Neural cell (in vitro differentiated cells): ENCODE data around the gene MYCN. TPM values are rescaled to one million over a fixed set of nuclear protein-coding genes. Genes with fewer than 3 reads are reported as not detected.

ENCODE experiments used
- H2AFZ ChIP-seq: fragments of 200-600, 300-800 bp; sonication (generic), shearing (Covaris generic); 2 replicates; pipeline ENCODE4 v1.6.0; 2014; ENCODE audit warnings: low read depth, mild to moderate bottlenecking, antibody characterized with exemption, low read length, moderate library complexity
- H3F3A ChIP-seq: fragments of 200-600 bp; shearing (Covaris generic); 2 replicates; pipeline ENCODE4 v1.6.1; 2016; ENCODE audit warnings: mild to moderate bottlenecking, moderate library complexity, mixed read lengths, antibody characterized with exemption, low read length; ENCODE audit not compliant: insufficient read depth, poor library complexity, severe bottlenecking
- H3K27ac ChIP-seq: fragments of 200-600, 300-800 bp; sonication (generic), shearing (Covaris generic); 2 replicates; pipeline ENCODE4 v1.5.1; 2014; ENCODE audit warnings: mild to moderate bottlenecking, low read length, moderate library complexity
- H3K27me3 ChIP-seq: fragments of 300-800, 200-600 bp; sonication (generic), shearing (Covaris generic); 2 replicates; pipeline ENCODE4 v1.6.0; 2014; ENCODE audit warnings: mild to moderate bottlenecking, low read depth, low read length, moderate library complexity; ENCODE audit not compliant: insufficient read depth
- H3K36me3 ChIP-seq: fragments of 300-800, 200-600 bp; sonication (generic), shearing (Covaris generic); 2 replicates; pipeline ENCODE4 v1.5.1; 2014; ENCODE audit warnings: mild to moderate bottlenecking, antibody characterized with exemption, low read length, moderate library complexity; ENCODE audit not compliant: insufficient read depth
- H3K4me2 ChIP-seq: fragments of 300-800, 200-600 bp; sonication (generic), shearing (Covaris generic); 2 replicates; pipeline ENCODE4 v1.6.0; 2014; ENCODE audit warnings: mild to moderate bottlenecking, low read length
- H3K4me3 ChIP-seq: fragments of 300-800, 200-600 bp; sonication (generic), shearing (Covaris generic); 2 replicates; pipeline ENCODE4 v1.5.1; 2014; ENCODE audit warnings: mild to moderate bottlenecking, low read length, moderate library complexity
- H3K79me2 ChIP-seq: fragments of 200-600 bp; shearing (Covaris generic); replicated peaks from 2 replicates; pipeline ENCODE4 v1.6.0; 2014; ENCODE audit warnings: mild to moderate bottlenecking, low read length, moderate library complexity; ENCODE audit not compliant: insufficient read depth
- H3K9ac ChIP-seq: fragments of 300-800, 200-600 bp; sonication (generic), shearing (Covaris generic); 2 replicates; pipeline ENCODE4 v1.6.1; 2016; ENCODE audit warnings: mild to moderate bottlenecking, low read length, mixed read lengths
- H3K9me2 ChIP-seq: fragments of 200-600 bp; shearing (Covaris generic); 2 replicates; pipeline ENCODE4 v1.6.1; 2016; ENCODE audit warnings: mild to moderate bottlenecking, low read length, mixed read lengths; ENCODE audit not compliant: insufficient read depth
- H3K9me3 ChIP-seq: fragments of 200-600, 300-800 bp; sonication (generic), shearing (Covaris generic); 2 replicates; pipeline ENCODE4 v1.6.1; 2016; ENCODE audit warnings: mild to moderate bottlenecking, mixed run types, low read length, moderate library complexity, mixed read lengths
- H4K20me1 ChIP-seq: fragments of 200-600 bp; shearing (Covaris generic); 2 replicates; pipeline ENCODE4 v1.6.1; 2016; ENCODE audit warnings: mild to moderate bottlenecking, mixed run types; ENCODE audit not compliant: insufficient read depth
- CTCF ChIP-seq: fragments of 450-650 bp; IDR thresholded peaks from 2 replicates; pipeline ENCODE4 v1.5.1; 2014; ENCODE audit warnings: antibody characterized with exemption, mild to moderate bottlenecking, moderate library complexity; ENCODE audit not compliant: poor library complexity, severe bottlenecking
- EP300 ChIP-seq: fragments of 450-650 bp; conservative IDR thresholded peaks from 2 replicates; pipeline ENCODE4 v1.6.1; 2014; ENCODE audit warnings: antibody characterized with exemption, mild to moderate bottlenecking, moderate library complexity; ENCODE audit not compliant: poor library complexity, severe bottlenecking
- EZH2 ChIP-seq: fragments of 200-600, 300-800 bp; shearing (Covaris generic), sonication (generic); IDR thresholded peaks from 2 replicates; pipeline ENCODE4 v1.6.1; 2014; ENCODE audit warnings: antibody characterized with exemption, low read length, borderline replicate concordance, mild to moderate bottlenecking; ENCODE audit not compliant: insufficient read depth, poor library complexity, severe bottlenecking
- MXI1 ChIP-seq: fragments of 450-650 bp; conservative IDR thresholded peaks from 2 replicates; pipeline ENCODE4 v1.6.1; 2014; ENCODE audit warnings: antibody characterized with exemption, mild to moderate bottlenecking; ENCODE audit not compliant: poor library complexity, severe bottlenecking
- POLR2AphosphoS5 ChIP-seq: IDR thresholded peaks from 2 replicates; pipeline ENCODE4 v1.6.1; 2012
- RAD21 ChIP-seq: fragments of 450-650 bp; conservative IDR thresholded peaks from 2 replicates; pipeline ENCODE4 v1.6.1; 2014; ENCODE audit warnings: antibody characterized with exemption, mild to moderate bottlenecking, moderate library complexity
- REST ChIP-seq: IDR thresholded peaks from 2 replicates; pipeline ENCODE4 v1.6.1; 2012; ENCODE audit warnings: borderline replicate concordance
- SMC3 ChIP-seq: fragments of 450-650 bp; conservative IDR thresholded peaks from 2 replicates; pipeline ENCODE4 v1.6.1; 2014; ENCODE audit warnings: antibody characterized with exemption, mild to moderate bottlenecking, moderate library complexity; ENCODE audit not compliant: poor library complexity
- TAF1 ChIP-seq: IDR thresholded peaks from 2 replicates; pipeline ENCODE4 v1.6.1; 2012; ENCODE audit warnings: low read depth
- polyA plus RNA-seq: library from polyadenylated mRNA; depleted of rRNA; stranded (reverse); fragments of >200 nt; gene quantifications from 2 replicates; pipeline ENCODE4 v1.2.3, GENCODE V29; 2014

MYCN gene
- polyA plus RNA-seq, 1 donor from 2014 or later, result 25.1 TPM

- Histone ChIP-seq H3K9me2 (no peaks in the 10 kb centered on the region), H3K9ac (no peak overlapping the region), H3K36me3 (no peaks in the 10 kb centered on the region), H3K4me2 (no peak overlapping the region), H3F3A (no peaks in the 10 kb centered on the region), H3K27ac (no peak overlapping the region), H3K4me3 (no peak overlapping the region), H4K20me1 (no peaks in the 10 kb centered on the region), H3K79me2 (no peaks in the 10 kb centered on the region), H2AFZ (no peak overlapping the region), H3K9me3 (no peaks in the 10 kb centered on the region), H3K27me3 (no peaks in the 10 kb centered on the region)
- TF ChIP-seq EP300 (no peak), REST (no peak), EZH2 (no peak), SMC3 (no peak), TAF1 (no peak), POLR2AphosphoS5 (no peak), MXI1 (no peak)
Observed at GRCh38 chr2:15965564-15966019, 25.2 kb downstream of the MYCN start.

GRCh38 chr2:15967415-15968279, 27.3 kb downstream of the MYCN start:
- no peak overlapping the region for H3K4me3 ChIP-seq
- H4K20me1 ChIP-seq, result no peaks in the 10 kb centered on the region
- no peaks in the 10 kb centered on the region for H3K79me2 ChIP-seq
- H2AFZ ChIP-seq, result no peak overlapping the region
- H3K9me2 ChIP-seq, result no peaks in the 10 kb centered on the region
- H3F3A ChIP-seq, result no peaks in the 10 kb centered on the region
- no peaks in the 10 kb centered on the region for H3K27me3 ChIP-seq
- TF ChIP-seq CTCF, result no peak
- no peak for TF ChIP-seq EP300
- TF ChIP-seq MXI1, result no peak
- TF ChIP-seq RAD21, result no peak
- no peak for TF ChIP-seq EZH2
- TF ChIP-seq SMC3, result no peak
- no peaks in the 10 kb centered on the region for H3K36me3 ChIP-seq
- H3K4me2 ChIP-seq, result no peak overlapping the region
- no peak overlapping the region for H3K9ac ChIP-seq
- H3K9me3 ChIP-seq, result no peaks in the 10 kb centered on the region
- H3K27ac ChIP-seq, result no peak overlapping the region
